T1000 (cell line): Measurements from ENCODE around the gene CDCP2.

Experiments
- DNase-seq: peaks from one replicate; lab custom pipeline; 2025; ENCODE audit warnings: mixed read lengths; lab: John Stamatoyannopoulos, UW

Gene CDCP2

DNA sequence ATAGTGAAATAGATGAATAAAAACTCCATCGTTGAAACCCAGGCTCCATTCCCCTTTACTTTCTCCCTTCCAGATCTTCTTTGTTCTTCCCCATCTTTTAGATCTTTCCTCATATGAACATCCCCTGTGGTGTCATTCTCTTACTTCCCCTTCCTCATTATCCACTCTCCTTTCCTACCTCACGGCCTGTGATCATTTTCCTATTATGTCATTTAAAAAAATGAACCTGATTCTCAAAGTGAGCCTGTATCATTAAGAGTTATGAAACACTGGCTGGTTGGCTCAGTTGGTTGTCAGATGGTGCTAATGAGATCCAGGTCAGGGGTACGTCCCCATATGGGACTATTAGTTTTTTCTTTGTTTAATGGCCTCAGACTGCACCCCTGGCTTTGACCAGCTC, 61.1 kb downstream of the CDCP2 start:
- no peak for DNase-seq

DNA sequence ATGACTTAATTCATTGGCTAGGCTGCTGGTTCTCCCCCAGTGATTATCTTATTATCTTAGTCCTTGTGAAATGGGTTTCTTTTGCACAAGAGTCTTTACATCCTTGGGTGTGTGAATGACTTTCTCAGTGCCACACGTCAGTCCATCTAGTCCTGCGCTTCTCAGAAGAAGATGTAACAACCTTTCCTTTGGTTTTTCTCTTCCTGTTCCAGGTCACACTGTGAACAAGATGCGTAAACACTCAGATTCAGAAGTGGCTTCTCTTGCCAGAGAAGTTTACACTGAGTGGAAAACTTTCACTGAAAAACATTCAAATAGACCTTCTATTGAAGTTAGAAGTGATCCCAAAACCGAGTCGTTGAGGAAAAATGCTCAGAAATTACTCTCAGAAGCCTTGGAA, 64.4 kb downstream of the CDCP2 start:
- DNase-seq, result no peak

DNA sequence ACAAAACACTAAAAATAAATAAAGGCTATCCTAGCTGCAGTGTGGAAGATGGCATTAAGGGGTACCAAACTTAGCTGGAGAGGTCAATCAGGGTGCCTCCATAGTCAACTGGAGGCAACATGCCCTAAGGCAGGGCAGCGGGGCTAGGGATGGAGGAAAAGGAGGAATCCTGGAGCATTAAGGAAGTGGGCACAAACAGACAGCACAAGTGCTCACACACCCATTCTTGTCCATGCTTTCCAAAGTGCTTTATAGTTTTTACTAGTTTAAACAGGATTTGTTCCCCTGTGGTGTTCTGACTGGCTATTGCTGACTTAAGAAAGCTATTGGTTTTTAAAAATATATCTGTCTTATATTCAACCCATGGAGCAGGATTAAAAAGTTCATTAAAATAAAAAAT, 66.0 kb downstream of the CDCP2 start:
- no peak for DNase-seq

DNA sequence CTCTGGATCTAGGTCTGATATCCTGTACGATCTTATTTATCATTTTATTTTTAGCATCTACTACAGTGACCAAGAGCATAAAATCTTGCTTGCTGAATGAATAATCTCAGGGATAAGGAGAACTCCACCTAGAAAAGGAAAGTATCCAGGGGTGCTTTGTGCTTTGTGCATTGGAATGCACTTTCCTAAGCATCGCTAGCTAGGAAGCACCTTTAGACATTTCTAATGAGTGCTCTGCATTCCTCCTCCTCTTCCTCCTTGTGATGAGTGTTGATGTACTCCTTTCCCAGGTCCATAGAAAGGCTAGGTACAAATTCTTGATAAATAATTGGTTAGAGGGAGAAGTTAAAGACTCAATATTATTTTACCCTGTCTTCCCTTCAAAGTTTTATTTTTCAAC, 68.0 kb downstream of the CDCP2 start:
- DNase-seq, result no peak
